Activated naive CD4-positive, alpha-beta T cell treated with anti-CD3 and anti-CD28 coated beads, Interleukin-2, amount 50 U/mL, for 24 hours (primary cell): ENCODE measurements around the gene IL1RAP.

ENCODE experiments used
- H3K27ac Mint-ChIP-seq: one replicate; pipeline ENCODE4 v1.8.0; 2021; ENCODE audit warnings: mild to moderate bottlenecking, mixed read lengths
- H3K27me3 Mint-ChIP-seq: one replicate; pipeline ENCODE4 v1.8.0; 2021; ENCODE audit warnings: mixed read lengths
- H3K36me3 Mint-ChIP-seq: one replicate; pipeline ENCODE4 v1.8.0; 2021; ENCODE audit warnings: mixed read lengths
- H3K4me1 Mint-ChIP-seq: one replicate; pipeline ENCODE4 v1.8.0; 2021; ENCODE audit warnings: mixed read lengths
- H3K4me3 Mint-ChIP-seq: one replicate; pipeline ENCODE4 v1.8.0; 2021; ENCODE audit warnings: mild to moderate bottlenecking, mixed read lengths
- H3K9me3 Mint-ChIP-seq: one replicate; pipeline ENCODE4 v1.8.0; 2021; ENCODE audit warnings: mixed read lengths

Gene IL1RAP

DNA sequence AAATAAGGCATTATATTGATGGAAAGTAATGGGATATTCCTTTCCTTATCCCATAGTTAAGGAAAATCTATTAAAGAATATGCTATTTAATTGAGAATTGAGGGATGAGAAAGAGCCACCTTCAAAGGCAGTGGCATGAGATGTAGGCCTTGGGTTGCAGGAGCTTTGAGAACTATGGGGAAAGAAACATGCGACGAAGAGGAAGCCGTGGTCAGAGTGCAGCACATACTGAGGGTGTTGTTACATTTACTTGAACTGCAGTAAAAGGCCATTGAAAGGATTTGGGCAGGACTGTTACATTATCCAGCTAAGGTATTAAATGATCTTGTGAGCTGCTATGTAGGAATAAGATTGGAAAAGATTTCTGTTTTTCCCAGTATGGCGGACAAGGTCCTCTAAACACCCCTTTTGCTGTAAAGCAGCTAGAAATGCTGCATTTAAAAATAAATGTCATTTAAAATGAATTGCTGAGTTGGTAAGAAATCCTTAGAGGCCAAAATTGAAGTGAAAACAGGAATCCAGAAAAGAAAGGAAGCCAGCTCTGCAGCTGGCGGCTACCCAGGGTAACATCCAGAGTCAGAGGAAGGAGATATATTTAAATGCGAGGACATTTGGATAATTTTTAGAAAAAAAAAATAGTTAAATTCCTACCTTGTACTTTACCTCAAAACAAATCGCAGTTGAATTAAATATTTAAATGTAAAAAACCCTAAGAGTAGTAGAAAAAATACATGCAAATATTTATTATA, 61.7 kb downstream of the IL1RAP start:
- Mint-ChIP-seq H3K9me3 (no peaks in the 10 kb centered on the region), H3K27me3 (no peaks in the 10 kb centered on the region), H3K4me1 (peaks cover 4% of the 10 kb centered on the region), H3K4me3 (no peak overlapping the region), H3K36me3 (peaks cover 18% of the 10 kb centered on the region), H3K27ac (no peak overlapping the region)

DNA sequence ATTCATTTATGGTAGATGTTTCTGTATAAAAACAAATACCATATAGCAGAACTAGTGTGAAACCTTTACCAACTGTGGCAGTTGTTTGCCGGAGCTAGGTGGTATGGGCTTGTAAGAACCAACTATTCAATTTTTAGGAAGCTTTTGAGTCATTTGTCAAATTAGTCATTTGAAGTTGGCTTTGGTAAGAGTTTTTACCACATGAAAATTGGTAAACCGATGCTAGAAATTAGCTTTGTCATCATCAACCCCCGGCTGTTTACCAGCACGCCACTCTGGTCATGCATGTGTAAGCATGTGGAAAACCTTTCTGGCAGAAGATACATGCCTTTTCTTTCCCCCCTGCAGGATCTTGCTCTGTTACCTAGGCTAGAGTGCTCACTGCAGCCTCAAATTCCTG, 63.3 kb downstream of the IL1RAP start:
- Mint-ChIP-seq H3K27me3 (no peaks in the 10 kb centered on the region), H3K27ac (no peak overlapping the region), H3K36me3 (peaks cover 12% of the 10 kb centered on the region), H3K4me1 (peaks cover 1% of the 10 kb centered on the region), H3K4me3 (no peak overlapping the region), H3K9me3 (no peaks in the 10 kb centered on the region)

DNA sequence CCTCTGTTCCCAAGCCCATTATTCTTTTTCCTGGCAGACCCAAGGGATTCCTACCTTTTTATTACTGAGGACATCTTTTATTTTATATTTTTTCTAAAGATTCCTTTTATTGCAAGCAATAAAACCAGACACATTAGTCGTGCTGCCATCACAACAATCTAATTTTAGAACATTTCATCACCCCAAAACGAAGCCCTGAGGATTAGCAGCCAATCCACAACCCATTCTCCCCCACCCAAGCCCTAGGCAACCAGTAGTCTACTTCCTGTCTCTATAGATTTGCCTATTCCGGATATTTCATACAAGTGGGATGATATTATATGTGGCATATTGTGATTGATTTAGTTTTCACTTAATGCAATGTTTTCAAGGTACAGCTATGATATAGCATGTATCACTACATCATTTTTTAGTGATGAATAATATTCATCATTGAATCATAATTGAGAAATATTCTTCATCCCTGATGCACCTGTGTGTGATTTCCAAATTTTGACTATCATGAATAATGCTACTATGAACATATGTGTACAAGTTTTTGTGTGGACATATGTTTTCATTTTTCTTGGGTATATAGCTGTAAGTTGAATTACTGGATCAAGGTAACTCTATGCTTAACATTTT, 65.7 kb downstream of the IL1RAP start:
- peaks cover 11% of the 10 kb centered on the region for H3K36me3 Mint-ChIP-seq
- H3K27me3 Mint-ChIP-seq, result no peaks in the 10 kb centered on the region

DNA sequence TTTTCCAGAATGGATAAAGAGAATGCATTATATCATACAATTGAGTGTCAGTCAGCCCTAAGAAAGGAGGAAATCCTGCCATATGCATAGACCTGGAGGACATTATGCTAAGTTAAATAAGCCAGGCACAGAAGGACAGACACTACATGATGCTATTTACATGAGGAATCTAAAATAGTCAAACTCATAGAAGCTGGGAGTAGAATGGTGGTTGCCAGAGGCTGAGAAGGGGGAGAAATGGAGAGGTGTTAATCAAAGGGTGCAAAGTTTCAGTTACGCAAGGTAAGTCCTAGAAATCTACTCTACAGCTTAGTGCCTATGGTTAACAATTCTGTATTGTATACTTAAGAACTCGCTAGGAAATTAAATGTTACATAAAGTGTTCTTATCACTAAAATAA, 66.5 kb downstream of the IL1RAP start:
- Mint-ChIP-seq H3K4me1 (no peaks in the 10 kb centered on the region), H3K27ac (no peak overlapping the region), H3K4me3 (no peak overlapping the region)

More for the DNA sequence above, 65.7 kb downstream of the IL1RAP start:
- no peaks in the 10 kb centered on the region for H3K4me1 Mint-ChIP-seq
- H3K4me3 Mint-ChIP-seq, result no peak overlapping the region
- no peak overlapping the region for H3K27ac Mint-ChIP-seq
- H3K9me3 Mint-ChIP-seq, result no peaks in the 10 kb centered on the region

DNA sequence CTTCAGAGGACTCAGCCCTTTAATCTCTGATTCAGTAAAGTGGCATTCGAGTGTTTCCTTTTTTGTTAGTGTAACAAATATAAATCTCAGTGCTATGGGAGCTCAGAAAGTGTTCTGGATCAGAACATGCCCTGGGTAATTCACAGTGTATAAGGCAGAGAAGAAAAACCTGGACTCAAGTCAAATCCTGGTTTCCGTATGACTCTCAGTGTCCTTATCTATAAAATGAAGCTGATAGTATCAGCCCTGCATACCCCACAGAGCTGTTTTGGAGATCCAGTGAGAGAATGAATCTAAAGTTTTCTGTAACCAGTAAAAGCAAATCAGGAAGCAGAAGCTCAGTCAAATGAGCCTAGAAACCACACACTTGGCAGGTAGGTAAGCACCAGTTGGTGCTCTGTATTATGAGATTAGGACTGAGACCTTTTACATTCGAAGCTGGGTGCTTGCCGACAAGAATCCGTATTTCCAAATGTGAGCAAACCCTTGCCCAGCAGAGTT, 67.2 kb downstream of the IL1RAP start:
- H3K4me3 Mint-ChIP-seq, result no peak overlapping the region
- peaks cover 6% of the 10 kb centered on the region for H3K4me1 Mint-ChIP-seq
- H3K36me3 Mint-ChIP-seq, result peaks cover 3% of the 10 kb centered on the region
- H3K27ac Mint-ChIP-seq, result no peak overlapping the region
- H3K9me3 Mint-ChIP-seq, result no peaks in the 10 kb centered on the region
- H3K27me3 Mint-ChIP-seq, result no peaks in the 10 kb centered on the region

More for the DNA sequence above, 66.5 kb downstream of the IL1RAP start:
- Mint-ChIP-seq H3K27me3 (no peaks in the 10 kb centered on the region), H3K36me3 (peaks cover 6% of the 10 kb centered on the region), H3K9me3 (no peaks in the 10 kb centered on the region)

DNA sequence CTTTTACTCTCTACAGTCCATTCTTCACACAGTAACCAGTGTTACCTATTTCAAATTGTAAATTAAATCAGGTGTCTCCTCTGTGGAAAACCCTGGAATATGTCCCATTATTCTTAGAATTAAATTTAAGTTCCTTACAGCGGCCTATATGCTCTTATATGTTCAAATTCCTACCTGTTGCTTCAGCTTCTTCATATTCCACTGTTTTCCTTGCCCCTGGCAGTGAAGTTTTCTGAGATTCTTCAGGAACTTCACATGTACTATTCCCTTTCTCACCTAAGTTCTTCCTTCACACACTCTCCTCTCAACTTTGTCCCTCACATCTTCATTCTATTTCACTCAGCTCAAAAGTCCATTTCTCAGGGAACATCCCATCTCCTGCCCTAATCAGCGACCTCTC, 68.8 kb downstream of the IL1RAP start:
- peaks cover 3% of the 10 kb centered on the region for H3K36me3 Mint-ChIP-seq
- H3K4me1 Mint-ChIP-seq, result peaks cover 22% of the 10 kb centered on the region
- H3K9me3 Mint-ChIP-seq, result no peaks in the 10 kb centered on the region
- no peaks in the 10 kb centered on the region for H3K27me3 Mint-ChIP-seq
- no peak overlapping the region for H3K4me3 Mint-ChIP-seq
- H3K27ac Mint-ChIP-seq, result peak overlapping the region; percentile 6

DNA sequence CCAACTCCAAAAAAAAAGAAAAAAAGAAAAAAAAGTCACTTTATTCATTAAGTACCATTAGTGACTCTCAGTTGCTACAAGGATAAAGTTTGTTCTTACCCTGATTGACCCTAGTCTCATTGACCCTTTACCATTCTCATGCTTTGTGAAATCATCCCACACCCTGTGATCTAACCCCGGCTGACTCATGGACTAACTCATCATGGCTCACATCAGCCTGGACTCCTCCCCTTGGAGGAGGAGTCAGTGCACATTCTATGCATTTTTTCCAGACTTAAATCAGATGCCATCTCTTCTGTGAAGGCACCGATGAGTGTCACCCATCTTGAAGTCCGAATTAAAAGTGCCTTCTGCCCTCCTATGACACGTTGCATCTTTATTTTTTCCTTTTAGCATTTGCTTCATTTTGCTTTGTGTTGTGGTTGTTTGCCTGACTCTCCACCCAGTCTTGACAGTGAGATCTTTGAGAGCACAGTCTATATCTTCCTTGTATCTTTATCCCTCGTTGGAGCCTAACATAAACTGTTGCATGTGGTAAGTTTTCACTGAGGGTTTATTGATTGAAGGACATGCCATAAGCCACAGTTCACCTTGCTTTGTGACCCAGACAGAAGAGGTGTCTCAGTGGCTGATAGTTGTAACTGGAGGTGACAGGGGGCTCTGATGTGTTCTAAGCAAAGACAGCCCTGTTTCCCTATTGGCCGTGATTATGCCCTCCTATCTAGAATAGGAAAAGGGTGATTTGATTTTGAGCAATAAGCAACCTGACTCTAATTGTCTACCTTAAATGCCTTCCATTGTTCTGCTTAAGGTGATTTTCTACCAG, 72.1 kb downstream of the IL1RAP start:
- peak overlapping the region; percentile 98 for H3K27ac Mint-ChIP-seq
- no peaks in the 10 kb centered on the region for H3K27me3 Mint-ChIP-seq
- peaks cover 7% of the 10 kb centered on the region for H3K36me3 Mint-ChIP-seq
- peak overlapping the region; percentile 56 for H3K4me3 Mint-ChIP-seq
- H3K9me3 Mint-ChIP-seq, result no peaks in the 10 kb centered on the region
- H3K4me1 Mint-ChIP-seq, result peaks cover 22% of the 10 kb centered on the region

DNA sequence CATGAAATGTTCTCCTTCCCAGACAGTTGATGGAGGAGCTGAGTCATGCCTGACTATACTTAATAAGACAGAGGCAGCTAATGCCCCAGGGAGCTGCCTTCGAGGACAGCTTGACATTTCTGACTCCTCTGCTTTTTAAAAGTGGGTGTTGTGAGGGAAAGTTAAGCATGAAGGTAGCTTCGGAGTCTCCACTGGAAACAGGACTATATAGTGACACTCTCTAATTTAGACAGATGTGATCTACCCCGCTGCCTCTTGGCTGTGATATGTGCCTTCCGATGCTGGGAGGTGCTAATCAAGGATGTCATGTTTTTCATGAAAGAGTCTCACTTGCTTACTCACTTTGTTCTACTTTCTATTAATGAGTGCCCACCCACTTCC, 72.7 kb downstream of the IL1RAP start:
- H3K4me1 Mint-ChIP-seq, result peaks cover 22% of the 10 kb centered on the region
- peak overlapping the region; percentile 56 for H3K4me3 Mint-ChIP-seq
- peaks cover 7% of the 10 kb centered on the region for H3K36me3 Mint-ChIP-seq
- H3K9me3 Mint-ChIP-seq, result no peaks in the 10 kb centered on the region
- no peaks in the 10 kb centered on the region for H3K27me3 Mint-ChIP-seq
- peak overlapping the region; percentile 98 for H3K27ac Mint-ChIP-seq

DNA sequence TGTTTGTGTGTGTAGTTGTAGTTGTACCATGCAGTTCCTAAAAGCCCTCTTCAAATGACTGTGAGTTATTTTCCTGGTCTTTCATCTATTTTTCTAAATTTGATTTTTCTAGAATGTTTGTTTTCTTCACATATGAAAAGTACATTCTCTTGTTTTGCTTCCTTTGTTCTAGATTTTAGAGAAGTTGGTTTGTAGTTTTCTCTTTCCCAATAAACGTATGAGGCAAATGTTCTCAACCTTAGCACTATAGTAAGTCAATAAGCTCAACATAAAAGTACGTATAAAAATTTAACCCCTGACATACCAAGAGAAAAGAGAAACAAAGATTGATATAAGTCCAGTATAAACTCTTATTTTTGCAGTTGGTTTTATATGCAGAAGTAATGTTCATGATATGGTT, 74.7 kb downstream of the IL1RAP start:
- Mint-ChIP-seq H3K4me3 (no peak overlapping the region), H3K36me3 (peaks cover 5% of the 10 kb centered on the region), H3K4me1 (peaks cover 22% of the 10 kb centered on the region), H3K27me3 (no peaks in the 10 kb centered on the region), H3K9me3 (no peaks in the 10 kb centered on the region), H3K27ac (no peak overlapping the region)

DNA sequence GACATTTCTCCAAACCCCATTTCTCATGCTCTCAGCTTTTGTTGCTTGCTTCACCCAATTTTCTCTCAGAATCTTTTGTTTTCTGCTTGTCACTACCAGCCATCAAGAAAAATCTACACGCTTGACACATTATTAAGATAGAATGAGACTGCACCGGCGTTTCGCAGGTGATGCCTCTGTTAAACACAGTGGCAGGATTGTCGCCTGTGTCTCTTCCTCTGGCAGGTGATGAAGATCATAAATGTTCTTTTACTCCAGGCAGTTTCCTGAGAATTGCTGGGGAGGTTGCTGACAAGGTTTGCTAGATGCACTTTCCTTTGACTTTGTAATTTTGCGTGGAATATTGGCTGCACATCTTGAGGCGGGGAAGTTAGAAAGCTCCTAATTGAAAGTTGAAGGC, 75.4 kb downstream of the IL1RAP start:
- no peaks in the 10 kb centered on the region for H3K27me3 Mint-ChIP-seq

DNA sequence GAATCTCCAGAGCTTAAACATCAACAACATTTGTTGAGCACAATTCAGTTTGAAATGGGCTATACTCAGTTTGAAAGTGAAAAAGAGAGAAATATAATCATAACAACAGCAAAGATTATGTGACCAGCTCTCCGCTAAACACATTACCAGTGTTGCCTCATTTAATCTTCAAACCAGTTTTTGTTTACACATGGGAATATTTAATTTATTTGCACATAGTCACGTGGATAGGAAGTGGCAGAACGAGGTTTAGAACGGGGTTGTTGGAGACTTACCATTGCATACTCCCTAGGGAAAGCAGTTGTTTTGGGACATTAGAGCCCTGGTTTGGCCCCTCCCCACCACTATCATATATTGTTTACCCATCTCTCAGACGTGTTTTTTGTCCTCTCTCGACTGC, 77.2 kb downstream of the IL1RAP start:
- Mint-ChIP-seq H3K36me3 (peaks cover 5% of the 10 kb centered on the region), H3K27me3 (no peaks in the 10 kb centered on the region), H3K4me3 (no peak overlapping the region), H3K27ac (no peak overlapping the region), H3K9me3 (no peaks in the 10 kb centered on the region), H3K4me1 (peaks cover 16% of the 10 kb centered on the region)

More for the DNA sequence above, 75.4 kb downstream of the IL1RAP start:
- no peak overlapping the region for H3K27ac Mint-ChIP-seq
- H3K4me3 Mint-ChIP-seq, result no peak overlapping the region
- no peaks in the 10 kb centered on the region for H3K9me3 Mint-ChIP-seq
- H3K4me1 Mint-ChIP-seq, result peaks cover 22% of the 10 kb centered on the region
- peaks cover 5% of the 10 kb centered on the region for H3K36me3 Mint-ChIP-seq

DNA sequence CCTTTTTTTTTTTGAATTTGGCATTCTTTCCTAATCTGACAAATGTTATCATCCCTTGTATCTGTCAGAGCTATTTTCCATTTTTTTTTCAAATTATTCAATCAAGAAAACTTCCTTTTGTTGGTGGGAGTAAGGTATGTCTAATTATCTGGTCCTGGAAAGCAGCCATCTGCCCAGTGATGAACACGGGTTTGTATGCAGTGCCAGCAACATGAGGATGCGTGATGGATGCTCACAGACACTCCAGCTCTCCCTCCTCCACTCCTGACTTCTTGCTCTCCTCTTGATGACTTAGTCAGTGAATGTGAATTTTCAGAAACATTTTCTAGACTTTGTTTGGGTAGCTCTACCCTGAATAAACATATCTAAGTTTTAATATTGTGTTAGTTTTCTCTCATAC, 79.2 kb downstream of the IL1RAP start:
- Mint-ChIP-seq H3K27me3 (no peaks in the 10 kb centered on the region), H3K27ac (no peak overlapping the region), H3K4me3 (no peak overlapping the region), H3K4me1 (peaks cover 4% of the 10 kb centered on the region), H3K36me3 (peaks cover 9% of the 10 kb centered on the region), H3K9me3 (peaks cover 4% of the 10 kb centered on the region)

DNA sequence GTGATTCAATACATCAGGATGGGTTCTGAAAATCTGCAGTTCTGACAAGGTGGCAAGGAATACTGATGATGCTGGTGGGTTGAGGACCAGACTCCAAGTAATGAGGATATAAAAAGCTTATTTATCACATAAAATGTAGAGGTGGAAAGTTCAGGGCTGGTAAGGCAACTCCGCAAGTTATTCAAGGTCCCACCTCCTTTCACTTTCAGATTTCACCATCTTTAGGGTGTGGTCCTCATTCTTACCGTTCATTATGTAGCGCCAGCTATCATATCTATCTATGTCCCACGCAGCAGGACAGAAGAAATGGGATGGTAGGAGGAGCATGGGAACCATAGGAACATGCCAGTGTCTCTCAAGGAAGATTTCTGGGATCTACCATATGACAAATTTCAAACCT, 80.3 kb downstream of the IL1RAP start:
- Mint-ChIP-seq H3K27me3 (no peaks in the 10 kb centered on the region), H3K4me3 (no peak overlapping the region), H3K27ac (no peak overlapping the region), H3K36me3 (peaks cover 12% of the 10 kb centered on the region), H3K4me1 (peaks cover 4% of the 10 kb centered on the region), H3K9me3 (peaks cover 4% of the 10 kb centered on the region)

DNA sequence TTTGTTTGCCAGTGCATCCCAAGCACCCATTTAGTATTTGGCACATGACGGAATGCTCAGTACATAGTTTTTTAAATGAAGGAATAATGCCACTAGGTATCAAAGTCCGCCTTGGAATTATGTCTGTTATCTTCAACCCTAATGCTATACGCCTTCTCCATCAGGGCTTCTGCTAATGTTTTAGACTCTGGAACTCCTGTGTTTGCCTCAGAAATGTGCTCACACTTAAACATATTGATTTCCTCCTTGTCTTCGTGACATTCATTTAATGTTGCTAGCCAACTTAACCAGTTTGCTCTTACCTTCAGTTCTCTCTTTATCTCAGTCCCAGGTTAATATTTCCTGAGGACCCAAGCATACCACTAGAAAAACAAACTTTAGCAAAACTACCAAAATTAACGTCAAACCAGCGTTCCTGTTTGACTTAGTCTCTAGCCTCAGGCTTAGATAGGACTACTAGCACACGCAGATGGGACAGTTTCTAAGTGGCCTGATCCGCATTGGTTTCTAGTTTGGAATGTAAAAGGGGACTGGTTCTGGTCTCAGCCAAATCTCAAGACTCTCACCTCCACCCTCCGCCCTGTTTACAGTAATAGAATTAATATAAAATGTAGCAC, 81.4 kb downstream of the IL1RAP start:
- Mint-ChIP-seq H3K36me3 (peaks cover 10% of the 10 kb centered on the region), H3K27me3 (no peaks in the 10 kb centered on the region), H3K9me3 (peaks cover 4% of the 10 kb centered on the region), H3K27ac (no peak overlapping the region), H3K4me1 (peaks cover 4% of the 10 kb centered on the region), H3K4me3 (no peak overlapping the region)

DNA sequence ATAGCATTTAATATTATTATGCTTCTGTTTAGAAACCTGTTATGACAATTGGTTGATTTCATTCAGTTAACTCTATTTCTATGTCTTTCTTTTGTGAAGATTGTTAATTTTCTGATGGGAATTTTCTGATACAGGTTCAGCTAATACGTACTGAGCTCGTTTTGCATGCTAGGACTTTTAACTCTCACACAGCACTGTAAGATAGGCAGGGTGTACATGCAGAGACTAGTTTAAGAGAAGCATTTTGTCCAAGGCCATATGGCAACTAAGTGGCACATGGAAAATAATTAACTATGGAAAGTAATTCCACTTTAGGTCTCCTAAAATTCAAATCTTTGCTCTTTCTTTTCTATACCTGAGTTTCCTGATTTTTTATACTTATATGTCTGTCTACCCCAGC, 81.9 kb downstream of the IL1RAP start:
- Mint-ChIP-seq H3K36me3 (peaks cover 14% of the 10 kb centered on the region), H3K27me3 (no peaks in the 10 kb centered on the region), H3K4me1 (peaks cover 4% of the 10 kb centered on the region), H3K9me3 (peaks cover 4% of the 10 kb centered on the region), H3K4me3 (no peak overlapping the region), H3K27ac (no peak overlapping the region)
